Neuronal stem cell (in vitro differentiated cells): Measurements from ENCODE around the gene PACS2.
"Not testable (repeated sequence)": the region's sequence is repeated elsewhere in the genome, so short reads cannot be mapped to it uniquely, and the experiment has no call there.

ENCODE experiments used
- DNase-seq: peaks from one replicate; pipeline ENCODE4 v3.0.0-alpha.2; 2013; ENCODE audit warnings: low spot score
- H2AFZ ChIP-seq: one replicate; pipeline ENCODE4 v1.6.1; 2013; ENCODE audit warnings: mild to moderate bottlenecking, low read length, inconsistent platforms
- H2AK5ac ChIP-seq: 2 replicates; pipeline ENCODE4 v1.6.1; 2013; ENCODE audit warnings: low read depth, mild to moderate bottlenecking, inconsistent platforms, low read length, moderate library complexity, mixed read lengths
- H2BK120ac ChIP-seq: 2 replicates; pipeline ENCODE4 v1.6.1; 2013; ENCODE audit warnings: low read depth, mild to moderate bottlenecking, inconsistent platforms, low read length, moderate library complexity, mixed read lengths
- H2BK12ac ChIP-seq: one replicate; pipeline ENCODE4 v1.6.1; 2013; ENCODE audit warnings: low read length, inconsistent platforms
- H2BK15ac ChIP-seq: 2 replicates; pipeline ENCODE4 v1.6.1; 2013; ENCODE audit warnings: mild to moderate bottlenecking, low read length, inconsistent platforms, mixed read lengths
- H2BK5ac ChIP-seq: one replicate; pipeline ENCODE4 v1.6.1; 2013; ENCODE audit warnings: inconsistent platforms, mild to moderate bottlenecking, low read length, moderate library complexity
- H3K14ac ChIP-seq: one replicate; pipeline ENCODE4 v1.6.1; 2013; ENCODE audit warnings: low read length, inconsistent platforms
- H3K18ac ChIP-seq: 2 replicates; pipeline ENCODE4 v1.6.1; 2013; ENCODE audit warnings: low read length, inconsistent platforms
- H3K23ac ChIP-seq: 2 replicates; pipeline ENCODE4 v1.6.1; 2013; ENCODE audit warnings: low read depth, mild to moderate bottlenecking, mixed read lengths, low read length, inconsistent platforms; ENCODE audit not compliant: poor library complexity
- H3K27ac ChIP-seq: replicated peaks from 3 replicates; pipeline ENCODE4 v1.5.1; 2013; ENCODE audit warnings: low read length, inconsistent platforms
- H3K27me3 ChIP-seq, 3 experiments: 2 replicates each; pipeline ENCODE4 v1.6.1; 2013; ENCODE audit warnings: low read length in 3 of 3, mild to moderate bottlenecking in 2 of 3, inconsistent platforms in 1 of 3, low read depth in 1 of 3, mixed read lengths in 1 of 3, moderate library complexity in 1 of 3; ENCODE audit not compliant: control insufficient read depth in 3 of 3, insufficient read depth in 3 of 3
- H3K36me3 ChIP-seq, 2 donors: replicated peaks in 1 of 2; 2 replicates each; pipeline ENCODE4 v1.6.1; 2013; ENCODE audit warnings: low read length in 2 of 2; ENCODE audit not compliant: control insufficient read depth in 2 of 2, insufficient read depth in 2 of 2
- H3K4ac ChIP-seq: 2 replicates; pipeline ENCODE4 v1.6.1; 2013; ENCODE audit warnings: inconsistent platforms, mild to moderate bottlenecking, low read length, moderate library complexity
- H3K4me1 ChIP-seq, 2 donors: 1 replicate in 1 of 2; 2 replicates in 1 of 2; pipeline ENCODE4 v1.6.1; 2013; ENCODE audit warnings: low read length in 2 of 2, low read depth in 1 of 2; ENCODE audit not compliant: control insufficient read depth in 2 of 2, insufficient read depth in 1 of 2
- H3K4me2 ChIP-seq: one replicate; pipeline ENCODE4 v1.6.1; 2013; ENCODE audit warnings: mild to moderate bottlenecking, low read length, inconsistent platforms; ENCODE audit not compliant: insufficient read depth, poor library complexity, severe bottlenecking
- H3K4me3 ChIP-seq, 2 donors: 2 replicates each; pipeline ENCODE4 v1.5.1; 2013; ENCODE audit warnings: low read length in 2 of 2, mild to moderate bottlenecking in 2 of 2, inconsistent platforms in 1 of 2, moderate library complexity in 1 of 2
- H3K79me1 ChIP-seq: one replicate; pipeline ENCODE4 v1.6.1; 2013; ENCODE audit warnings: low read depth, mild to moderate bottlenecking, inconsistent platforms, low read length, moderate library complexity
- H3K9ac ChIP-seq: one replicate; pipeline ENCODE4 v1.6.1; 2013; ENCODE audit warnings: mild to moderate bottlenecking, low read depth, low read length, inconsistent platforms; ENCODE audit not compliant: poor library complexity
- H3K9me3 ChIP-seq, 2 donors: replicated peaks in 1 of 2; 2 replicates each; pipeline versions ENCODE3 to v1.6.1; 2013; ENCODE audit warnings: low read length in 2 of 2, mild to moderate bottlenecking in 2 of 2, inconsistent platforms in 1 of 2, low read depth in 1 of 2, mixed read lengths in 1 of 2, moderate library complexity in 1 of 2; ENCODE audit not compliant: control insufficient read depth in 2 of 2, insufficient read depth in 1 of 2
- H4K8ac ChIP-seq: one replicate; pipeline ENCODE4 v1.6.1; 2013; ENCODE audit warnings: low read depth, mild to moderate bottlenecking, inconsistent platforms, low read length, moderate library complexity
- H4K91ac ChIP-seq: one replicate; pipeline ENCODE4 v1.6.1; 2013; ENCODE audit warnings: low read length, low read depth, mild to moderate bottlenecking, inconsistent platforms; ENCODE audit not compliant: poor library complexity
- WGBS, 2 donors: extraction: QIAGEN DNeasy Blood & Tissue Kit; methylation state at CpG; one replicate each; pipeline ENCODE4 v1.1.7; 2013; ENCODE audit warnings: missing lambda C conversion rate in 2 of 2, mixed read lengths in 1 of 2; ENCODE audit not compliant: insufficient read length in 2 of 2, insufficient replicate concordance in 1 of 2; ENCODE audit errors: extremely low coverage in 2 of 2; 5-methylcytosine and 5-hydroxymethylcytosine counted together

Gene PACS2

GRCh38 chr14:105274637-105275036, 39.9 kb upstream of the PACS2 start:
- Histone ChIP-seq H3K9ac (no peak overlapping the region), H3K27me3 (no peaks in the 10 kb centered on the region), H3K4me2 (no peak overlapping the region), H3K27ac (no peak overlapping the region), H3K79me1 (peaks cover 10% of the 10 kb centered on the region), H2BK12ac (no peak overlapping the region), H3K9me3 (no peaks in the 10 kb centered on the region), H3K4me1 (no peaks in the 10 kb centered on the region), H4K8ac (no peak overlapping the region), H3K14ac (no peak overlapping the region), H2AFZ (no peak overlapping the region), H2AK5ac (peak overlapping the region; percentile 63), H3K18ac (no peak overlapping the region), H3K23ac (no peak overlapping the region), H4K91ac (no peak overlapping the region), H2BK15ac (no peak overlapping the region), H3K36me3 (peaks cover 0 to 5% of the 10 kb centered on the region in 2 donors), H3K4ac (no peak overlapping the region), H2BK120ac (no peak overlapping the region), H3K4me3 (no peak overlapping the region), H2BK5ac (no peak overlapping the region)
- WGBS, 2 donors, result no CpG with 5 or more reads among the region's 6 CpGs
- no peak for DNase-seq

GRCh38 chr14:105275267-105275946, 39.1 kb upstream of the PACS2 start:
- Histone ChIP-seq H3K27me3 (no peaks in the 10 kb centered on the region), H3K18ac (peak overlapping the region; percentile 38), H4K8ac (no peak overlapping the region), H3K23ac (peak overlapping the region; percentile 80), H3K4me2 (no peak overlapping the region), H2BK15ac (no peak overlapping the region), H3K9me3 (no peaks in the 10 kb centered on the region), H3K79me1 (peaks cover 9% of the 10 kb centered on the region), H2AK5ac (peak overlapping the region; percentile 63), H3K4me3 (no peak overlapping the region), H2BK12ac (peak overlapping the region; percentile 84), H4K91ac (no peak overlapping the region), H3K36me3 (peaks cover 0 to 5% of the 10 kb centered on the region in 2 donors), H2BK120ac (no peak overlapping the region), H3K14ac (peak overlapping the region; percentile 71), H2BK5ac (no peak overlapping the region), H3K9ac (peak overlapping the region; percentile 60), H3K27ac (no peak overlapping the region), H3K4ac (peak overlapping the region; percentile 37), H2AFZ (no peak overlapping the region), H3K4me1 (no peaks in the 10 kb centered on the region)
- DNase-seq, result no peak
- no CpG with 5 or more reads among the region's 16 CpGs for WGBS, 2 donors

- DNase-seq, H3K4me2 ChIP-seq, H3K9ac ChIP-seq, H2BK120ac ChIP-seq, H3K18ac ChIP-seq, H2AFZ ChIP-seq, H4K91ac ChIP-seq, H2AK5ac ChIP-seq, H3K14ac ChIP-seq, H3K36me3 ChIP-seq, H3K9me3 ChIP-seq, H3K4ac ChIP-seq, H3K23ac ChIP-seq, H3K4me3 ChIP-seq, H2BK12ac ChIP-seq, H3K27ac ChIP-seq, H4K8ac ChIP-seq, H3K4me1 ChIP-seq, H2BK15ac ChIP-seq, H2BK5ac ChIP-seq, H3K27me3 ChIP-seq: not testable (repeated sequence)
- no CpG with 5 or more reads among the region's 4 CpGs for WGBS, 2 donors
- peaks cover 13% of the 10 kb centered on the region for H3K79me1 ChIP-seq
Measured at GRCh38 chr14:105277448-105277847, 37.1 kb upstream of the PACS2 start.

- Histone ChIP-seq H2BK12ac (no peak overlapping the region), H4K8ac (no peak overlapping the region), H3K27me3 (no peaks in the 10 kb centered on the region), H3K27ac (no peak overlapping the region), H2BK5ac (peak overlapping the region; percentile 79), H2BK120ac (no peak overlapping the region), H3K79me1 (peaks cover 20% of the 10 kb centered on the region), H2AFZ (no peak overlapping the region), H3K18ac (no peak overlapping the region), H3K14ac (no peak overlapping the region), H3K4me3 (no peak overlapping the region), H2AK5ac (no peak overlapping the region), H3K4me1 (peaks cover 4 to 8% of the 10 kb centered on the region in 2 donors), H3K4me2 (no peak overlapping the region), H2BK15ac (no peak overlapping the region), H3K4ac (no peak overlapping the region), H3K9me3 (no peaks in the 10 kb centered on the region), H3K23ac (no peak overlapping the region), H3K9ac (no peak overlapping the region), H4K91ac (no peak overlapping the region), H3K36me3 (peaks cover 0 to 3% of the 10 kb centered on the region in 2 donors)
- no CpG with 5 or more reads among the region's 18 CpGs for WGBS, 2 donors
- no peak for DNase-seq
Measured at GRCh38 chr14:105279642-105280361, 34.7 kb upstream of the PACS2 start.
